Liver (tissue), 9 donors: Measurements from ENCODE around the gene NINJ2. TPM values are rescaled to one million over a fixed set of nuclear protein-coding genes. Genes with fewer than 3 reads are reported as not detected.

Source experiments
- DNase-seq: peaks from one replicate; pipeline ENCODE4 v3.0.0-alpha.2; 2017; ENCODE audit warnings: low spot score
- H3K27ac ChIP-seq, 2 donors: one replicate each; pipeline ENCODE4 v1.7.0; 2013; ENCODE audit warnings: inconsistent platforms in 2 of 2, low read length in 2 of 2, control low read depth in 1 of 2, low read depth in 1 of 2, mild to moderate bottlenecking in 1 of 2
- H3K27me3 ChIP-seq, 4 donors: one replicate each; pipeline versions ENCODE4 v1.6.1 to v1.7.0; 2013; ENCODE audit warnings: low read length in 3 of 4, inconsistent platforms in 1 of 4, mild to moderate bottlenecking in 1 of 4, moderate library complexity in 1 of 4; ENCODE audit not compliant: control insufficient read depth in 4 of 4, insufficient read depth in 4 of 4
- H3K36me3 ChIP-seq, 4 donors: one replicate each; pipeline versions ENCODE4 v1.6.1 to v1.7.0; 2013; ENCODE audit warnings: low read length in 3 of 4, mild to moderate bottlenecking in 3 of 4, low read depth in 1 of 4, moderate library complexity in 1 of 4; ENCODE audit not compliant: control insufficient read depth in 4 of 4, insufficient read depth in 3 of 4
- H3K4me1 ChIP-seq, 4 donors: one replicate each; pipeline versions ENCODE4 v1.6.1 to v1.7.0; 2013; ENCODE audit warnings: low read length in 3 of 4, mild to moderate bottlenecking in 3 of 4, moderate library complexity in 1 of 4; ENCODE audit not compliant: control insufficient read depth in 4 of 4, insufficient read depth in 4 of 4
- H3K4me3 ChIP-seq, 3 donors: one replicate each; pipeline versions ENCODE4 v1.6.1 to v1.7.0; 2013; ENCODE audit warnings: low read length in 3 of 3, control low read depth in 1 of 3, low read depth in 1 of 3, mild to moderate bottlenecking in 1 of 3
- H3K9ac ChIP-seq, 2 donors: one replicate each; pipeline ENCODE4 v1.7.0; 2013; ENCODE audit warnings: low read length in 2 of 2, mild to moderate bottlenecking in 2 of 2, moderate library complexity in 2 of 2, control low read depth in 1 of 2, low read depth in 1 of 2
- H3K9me3 ChIP-seq, 4 donors: one replicate each; pipeline versions ENCODE4 v1.6.1 to v1.7.0; 2013; ENCODE audit warnings: low read length in 3 of 4; ENCODE audit not compliant: control insufficient read depth in 4 of 4
- EGR1 ChIP-seq, 2 donors: IDR thresholded peaks; 2 replicates each; pipeline ENCODE4 v1.6.1; 2016 to 2018; ENCODE audit warnings: antibody characterized with exemption in 2 of 2, low read depth in 2 of 2
- FOXA1 ChIP-seq: IDR thresholded peaks from 2 replicates; pipeline ENCODE4 v1.6.1; 2016; ENCODE audit warnings: antibody characterized with exemption
- FOXA2 ChIP-seq: IDR thresholded peaks from 2 replicates; pipeline ENCODE4 v1.6.1; 2016; ENCODE audit warnings: antibody characterized with exemption
- GABPA ChIP-seq, 2 donors: IDR thresholded peaks in 1 of 2; conservative IDR thresholded peaks in 1 of 2; 2 replicates each; pipeline ENCODE4 v1.6.1; 2016; ENCODE audit warnings: antibody characterized with exemption in 2 of 2, mild to moderate bottlenecking in 1 of 2, moderate library complexity in 1 of 2
- HNF4G ChIP-seq: IDR thresholded peaks from 2 replicates; pipeline ENCODE4 v1.6.1; 2016; ENCODE audit warnings: antibody characterized with exemption
- JUND ChIP-seq, 2 donors: IDR thresholded peaks; 2 replicates each; pipeline ENCODE4 v1.6.1; 2016; ENCODE audit warnings: antibody characterized with exemption in 2 of 2
- NR2F2 ChIP-seq: IDR thresholded peaks from 2 replicates; pipeline ENCODE4 v1.6.1; 2016; ENCODE audit warnings: antibody characterized with exemption
- RAD21 ChIP-seq, 2 donors: IDR thresholded peaks; 2 replicates each; pipeline ENCODE4 v1.6.1; 2016; ENCODE audit warnings: antibody characterized with exemption in 2 of 2, mild to moderate bottlenecking in 2 of 2
- SP1 ChIP-seq: IDR thresholded peaks from 2 replicates; pipeline ENCODE4 v1.6.1; 2018; ENCODE audit warnings: antibody characterized with exemption, mild to moderate bottlenecking
- YY1 ChIP-seq: IDR thresholded peaks from 2 replicates; pipeline ENCODE4 v1.6.1; 2016; ENCODE audit warnings: antibody characterized with exemption, mild to moderate bottlenecking
- WGBS: extraction: QIAGEN DNeasy Blood & Tissue Kit; methylation state at CpG from one replicate; pipeline ENCODE4 v1.1.7; 2013; 5-methylcytosine and 5-hydroxymethylcytosine counted together
- polyA plus RNA-seq, 2 donors: library from polyadenylated mRNA; stranded (reverse) in 1 of 2; unstranded in 1 of 2; fragments of 200-250 nt in 1 of 2; fragments of >200 nt in 1 of 2; fragmentation: Nextera tagmentation in 1 of 2; extraction: Ambion mirVana in 1 of 2; gene quantifications; one replicate each; pipeline versions ENCODE4 v1.2.1 to v1.2.3, GENCODE V29; 2013 to 2015
- total RNA-seq, 2 donors: library from RNA; depleted of rRNA; stranded (reverse); fragments of >200 nt; gene quantifications; one replicate each; pipeline ENCODE4 v1.2.3, GENCODE V29; 2014
- TF ChIP-seq, protein P1 (sequence below): IDR thresholded peaks from 2 replicates; pipeline ENCODE4 v1.6.1; 2016; ENCODE audit warnings: antibody characterized with exemption
- TF ChIP-seq, protein P2 (sequence below): IDR thresholded peaks from 2 replicates; pipeline ENCODE4 v1.6.1; 2016; ENCODE audit warnings: antibody characterized with exemption
- donor health status: healthy.
- donor health status: healthy.
- donor health status: healthy.
- donor health status: healthy.
- donor health status: healthy.

Gene NINJ2
- total and polyA plus RNA-seq, 4 donors = 6.7 to 16.5 (median 15.4) TPM

DNA sequence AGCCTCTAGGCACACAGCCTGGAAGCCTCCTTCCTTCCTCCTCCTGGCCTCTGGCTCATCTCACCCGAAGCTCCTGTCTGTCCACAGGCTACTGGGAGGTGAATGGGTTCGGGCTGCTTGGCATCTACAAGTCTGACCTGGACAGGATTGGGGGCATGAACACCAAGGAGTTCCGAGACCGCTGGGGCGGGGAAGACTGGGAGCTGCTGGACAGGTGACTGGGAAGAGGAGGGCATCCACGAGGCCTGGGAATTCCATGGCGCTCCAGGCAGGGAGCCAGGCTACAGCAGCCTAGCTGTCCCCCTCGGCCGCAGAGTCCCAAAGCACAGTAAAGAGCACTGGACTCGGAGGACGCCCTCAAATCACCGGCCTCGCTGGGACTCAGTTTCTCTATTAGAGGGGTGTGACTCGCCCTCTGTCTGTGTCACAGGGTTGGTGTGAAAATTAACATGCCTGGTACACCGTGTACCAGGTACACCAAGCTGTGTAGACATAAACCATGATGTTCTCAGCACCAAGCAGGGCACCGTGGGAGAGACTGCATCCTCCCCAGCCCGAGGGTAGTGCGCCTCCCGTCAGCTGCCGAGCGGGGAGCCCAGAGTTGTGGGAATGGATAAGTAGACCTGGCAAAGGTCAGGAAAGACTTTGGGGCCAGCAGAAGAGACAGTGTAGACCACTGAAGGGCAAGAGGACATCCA lies 103.9 kb downstream of the NINJ2 start:
- H3K36me3 ChIP-seq = no peaks in the 10 kb centered on the region
- no peak for TF ChIP-seq FOXA2
- no peak overlapping the region for H3K9ac ChIP-seq
- WGBS = 89% methylated on average over 21 of the region's 21 CpGs
- no peaks in the 10 kb centered on the region for H3K9me3 ChIP-seq
- DNase-seq = no peak
- H3K27ac ChIP-seq = no peak overlapping the region
- H3K4me3 ChIP-seq = no peak overlapping the region
- H3K4me1 ChIP-seq = no peaks in the 10 kb centered on the region
- no peaks in the 10 kb centered on the region for H3K27me3 ChIP-seq

DNA sequence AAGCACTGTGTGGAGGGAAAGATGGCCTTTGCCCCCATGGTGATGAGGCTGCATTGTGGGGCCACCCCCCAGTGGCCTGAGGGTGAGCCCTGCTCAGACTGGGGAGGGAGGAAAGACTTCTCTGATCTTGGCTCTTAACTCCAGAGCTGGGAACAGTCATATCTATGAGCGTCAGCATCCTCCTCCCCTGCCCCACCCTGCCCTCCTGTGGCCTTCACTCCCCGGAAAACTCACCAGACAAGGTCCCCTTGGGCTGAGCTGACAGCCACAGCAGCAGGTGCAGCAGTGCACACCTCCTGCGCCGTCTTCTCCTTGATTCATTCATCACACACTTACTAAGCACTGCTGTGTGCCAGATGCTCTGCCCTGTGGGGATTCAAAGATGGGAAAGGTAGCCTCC lies 104.7 kb downstream of the NINJ2 start:
- Histone ChIP-seq H3K27me3 (no peaks in the 10 kb centered on the region), H3K9me3 (no peaks in the 10 kb centered on the region), H3K9ac (no peak overlapping the region), H3K27ac (no peak overlapping the region), H3K36me3 (no peaks in the 10 kb centered on the region), H3K4me1 (no peaks in the 10 kb centered on the region), H3K4me3 (no peak overlapping the region)
- no peak for DNase-seq
- TF ChIP-seq EGR1 (IDR thresholded peaks at IDR 0.05; ENCODE audit: low read depth in 2 of 2) (no peak), FOXA2 (no peak), GABPA (IDR thresholded peaks at IDR 0.05 in 1 of 2, conservative IDR thresholded peaks at IDR 0.05 in 1 of 2) (no peak), SP1 (no peak), RAD21 (IDR thresholded peaks at IDR 0.05) (no peak)
- TF ChIP-seq, protein P1, sequence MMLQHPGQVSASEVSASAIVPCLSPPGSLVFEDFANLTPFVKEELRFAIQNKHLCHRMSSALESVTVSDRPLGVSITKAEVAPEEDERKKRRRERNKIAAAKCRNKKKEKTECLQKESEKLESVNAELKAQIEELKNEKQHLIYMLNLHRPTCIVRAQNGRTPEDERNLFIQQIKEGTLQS = no peak
- WGBS = 79% methylated on average over 4 of the region's 4 CpGs

DNA sequence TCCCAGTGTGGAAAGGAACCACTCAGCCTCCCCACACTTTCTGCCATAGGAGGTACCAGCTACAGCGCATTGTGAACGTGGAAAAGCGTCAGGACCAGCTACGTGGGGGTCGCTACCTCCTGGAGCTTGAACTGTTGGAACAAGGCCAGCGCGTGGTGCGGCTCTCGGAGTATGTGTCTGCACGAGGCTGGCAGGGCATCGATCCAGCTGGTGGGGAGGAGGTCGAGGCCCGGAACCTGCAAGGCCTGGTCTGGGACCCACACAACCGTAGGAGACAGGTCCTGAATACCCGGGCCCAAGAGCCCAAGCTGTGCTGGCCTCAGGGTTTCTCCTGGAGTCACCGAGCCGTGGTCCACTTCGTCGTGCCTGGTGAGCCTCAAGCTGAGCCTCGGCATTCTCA lies 106.7 kb downstream of the NINJ2 start:
- Histone ChIP-seq H3K9ac (no peak overlapping the region), H3K4me1 (peaks cover 0 to 1% (median 0%) of the 10 kb centered on the region in 4 donors), H3K27me3 (peaks cover 0 to 2% (median 0%) of the 10 kb centered on the region in 4 donors), H3K4me3 (no peak overlapping the region), H3K27ac (no peak overlapping the region), H3K36me3 (no peaks in the 10 kb centered on the region), H3K9me3 (no peaks in the 10 kb centered on the region)
- no peak for DNase-seq
- 94% methylated on average over 20 of the region's 20 CpGs for WGBS
- TF ChIP-seq HNF4G (no peak), FOXA1 (no peak), GABPA (IDR thresholded peaks at IDR 0.05 in 1 of 2, conservative IDR thresholded peaks at IDR 0.05 in 1 of 2) (no peak), NR2F2 (no peak), EGR1 (IDR thresholded peaks at IDR 0.05; ENCODE audit: low read depth in 2 of 2) (no peak), FOXA2 (no peak), YY1 (no peak), SP1 (no peak), JUND (IDR thresholded peaks at IDR 0.05) (no peak)
- TF ChIP-seq, protein P1 = no peak
- TF ChIP-seq, protein P2, sequence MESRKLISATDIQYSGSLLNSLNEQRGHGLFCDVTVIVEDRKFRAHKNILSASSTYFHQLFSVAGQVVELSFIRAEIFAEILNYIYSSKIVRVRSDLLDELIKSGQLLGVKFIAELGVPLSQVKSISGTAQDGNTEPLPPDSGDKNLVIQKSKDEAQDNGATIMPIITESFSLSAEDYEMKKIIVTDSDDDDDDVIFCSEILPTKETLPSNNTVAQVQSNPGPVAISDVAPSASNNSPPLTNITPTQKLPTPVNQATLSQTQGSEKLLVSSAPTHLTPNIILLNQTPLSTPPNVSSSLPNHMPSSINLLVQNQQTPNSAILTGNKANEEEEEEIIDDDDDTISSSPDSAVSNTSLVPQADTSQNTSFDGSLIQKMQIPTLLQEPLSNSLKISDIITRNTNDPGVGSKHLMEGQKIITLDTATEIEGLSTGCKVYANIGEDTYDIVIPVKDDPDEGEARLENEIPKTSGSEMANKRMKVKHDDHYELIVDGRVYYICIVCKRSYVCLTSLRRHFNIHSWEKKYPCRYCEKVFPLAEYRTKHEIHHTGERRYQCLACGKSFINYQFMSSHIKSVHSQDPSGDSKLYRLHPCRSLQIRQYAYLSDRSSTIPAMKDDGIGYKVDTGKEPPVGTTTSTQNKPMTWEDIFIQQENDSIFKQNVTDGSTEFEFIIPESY = no peak
